Kasumi-1 (cell line): ENCODE results near the gene TPM1.
"Not testable (repeated sequence)": the region's sequence is repeated elsewhere in the genome, so short reads cannot be mapped to it uniquely, and the experiment has no call there.

ENCODE experiments used
- DNase-seq, 2 experiments: peaks; one replicate each; lab custom pipeline; 2025; lab: John Stamatoyannopoulos, UW

TPM1 gene

DNA sequence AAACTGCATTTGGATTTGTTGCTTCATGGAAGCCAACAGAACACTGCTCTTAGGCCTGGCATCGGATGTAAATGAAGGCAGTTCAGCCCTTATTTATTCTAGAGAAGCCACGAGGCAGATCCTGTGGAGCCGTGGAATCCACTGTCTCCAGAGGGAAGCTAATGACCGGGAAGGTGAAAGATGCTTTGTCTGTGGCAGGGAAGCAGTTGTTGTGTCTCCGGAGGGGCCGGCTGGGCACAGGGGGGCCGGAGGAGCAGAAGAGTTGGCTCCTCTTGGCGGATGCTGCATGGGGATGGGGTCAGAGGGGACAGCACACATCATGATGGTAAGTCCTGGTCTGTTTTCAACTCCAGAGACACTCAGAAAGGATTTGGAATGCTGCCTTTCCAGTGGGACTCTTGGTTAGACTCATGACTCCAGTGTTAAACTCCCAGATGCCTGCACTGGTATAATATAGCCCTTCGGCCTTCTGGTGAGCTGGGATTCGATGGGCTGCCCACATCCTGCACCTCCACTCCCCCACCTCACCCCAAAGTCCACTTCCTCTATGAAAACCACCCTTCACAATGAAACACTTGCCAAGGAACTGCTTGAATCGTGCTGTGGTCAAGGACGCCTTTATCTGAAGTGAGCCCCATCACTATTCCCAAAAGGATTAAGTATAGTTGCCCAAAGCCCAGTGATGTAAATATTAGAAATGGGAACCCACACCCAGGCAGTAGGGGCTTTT is 33.6 kb downstream of the TPM1 start:
- no peak for DNase-seq

DNA sequence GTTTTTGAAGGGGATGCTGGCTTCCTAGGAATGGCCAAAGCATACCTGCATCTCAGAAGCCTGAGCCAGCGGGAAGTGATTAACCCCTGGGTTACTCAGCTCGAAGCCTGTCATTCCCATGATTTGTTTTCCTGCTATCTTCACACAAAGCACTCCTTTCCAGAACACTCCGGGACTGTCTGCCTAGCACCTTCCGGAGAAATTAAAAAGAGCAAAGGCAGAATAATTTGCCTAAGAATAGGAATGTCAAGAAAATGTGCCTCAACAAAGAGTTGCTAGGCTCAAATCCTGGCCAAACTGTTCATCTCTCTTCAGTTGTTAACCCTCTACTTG is 34.1 kb downstream of the TPM1 start:
- no peak for DNase-seq

GRCh38 chr15:63077952-63078351 is 35.4 kb downstream of the TPM1 start:
- DNase-seq, result no peak

GRCh38 chr15:63079947-63080626 is 37.5 kb downstream of the TPM1 start:
- DNase-seq, result no peak

- DNase-seq, result no peak
Observed at GRCh38 chr15:63080634-63081250, 38.2 kb downstream of the TPM1 start.

- no peak for DNase-seq
Observed at GRCh38 chr15:63082366-63082765, 39.8 kb downstream of the TPM1 start.

DNA sequence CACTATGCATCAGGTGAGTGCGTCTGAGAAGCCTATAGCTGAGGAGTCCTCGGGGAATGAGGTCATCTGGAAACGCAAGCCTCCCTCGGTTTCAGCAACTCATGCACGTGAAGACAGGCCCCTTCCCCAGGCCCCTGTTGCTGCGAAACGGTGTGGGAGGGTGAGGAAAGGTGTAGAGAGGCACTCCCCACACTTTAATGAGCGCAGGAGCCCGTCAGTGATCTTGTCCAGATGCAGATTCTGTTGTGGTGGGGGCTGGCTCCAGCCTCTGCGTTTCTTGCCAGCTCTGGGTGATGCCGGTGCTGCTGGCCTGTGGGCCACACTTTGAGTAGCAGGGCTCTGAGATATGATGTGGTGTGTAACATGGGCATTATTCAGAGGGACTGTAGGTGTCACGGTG is 40.5 kb downstream of the TPM1 start:
- DNase-seq, result no peak

- no peak for DNase-seq
Observed at GRCh38 chr15:63083541-63083940, 41.0 kb downstream of the TPM1 start.

GRCh38 chr15:63084806-63085205 is 42.3 kb downstream of the TPM1 start:
- no peak for DNase-seq

GRCh38 chr15:63085289-63085688 is 42.7 kb downstream of the TPM1 start:
- DNase-seq, result no peak

DNA sequence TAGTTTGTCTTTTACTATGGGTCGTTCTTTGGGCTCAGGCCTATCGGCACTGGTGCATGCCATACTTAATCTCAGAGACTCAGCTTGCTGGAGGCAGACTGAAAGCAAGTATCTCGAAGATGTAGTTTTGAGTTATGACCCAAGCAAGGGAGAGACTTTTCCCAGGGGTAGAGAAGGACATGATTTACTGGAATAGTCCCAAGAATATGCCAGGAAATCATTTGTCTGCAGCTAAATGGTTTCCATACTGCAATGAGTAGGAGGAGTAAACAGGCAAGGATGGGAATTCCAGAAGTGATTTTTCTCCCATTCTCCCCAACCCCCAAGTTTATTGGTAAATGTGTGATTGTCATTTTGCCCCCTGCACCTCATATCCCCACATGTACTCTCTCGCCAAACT is 43.7 kb downstream of the TPM1 start:
- DNase-seq, result no peak

DNA sequence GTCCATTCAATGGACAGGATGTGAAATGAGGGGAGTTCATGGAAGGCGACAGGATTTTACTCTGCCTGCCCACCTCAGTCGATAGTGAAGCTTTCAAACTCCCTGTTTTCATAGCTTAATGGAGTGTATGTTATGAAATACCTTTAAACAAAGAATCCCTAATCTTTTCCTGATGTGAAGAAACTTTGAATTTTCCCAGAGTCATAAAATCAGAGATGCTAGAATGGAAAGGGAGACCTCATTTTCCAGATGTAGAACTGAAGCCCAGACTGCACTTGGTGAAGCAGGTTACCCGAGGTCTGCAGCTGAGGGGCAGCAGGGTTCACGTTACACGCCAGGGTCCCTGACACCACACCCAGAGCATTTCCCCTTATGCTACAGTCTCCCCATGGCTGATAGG is 44.4 kb downstream of the TPM1 start:
- no peak for DNase-seq

- DNase-seq, result no peak
Observed at GRCh38 chr15:63088533-63089245, 46.1 kb downstream of the TPM1 start.

DNA sequence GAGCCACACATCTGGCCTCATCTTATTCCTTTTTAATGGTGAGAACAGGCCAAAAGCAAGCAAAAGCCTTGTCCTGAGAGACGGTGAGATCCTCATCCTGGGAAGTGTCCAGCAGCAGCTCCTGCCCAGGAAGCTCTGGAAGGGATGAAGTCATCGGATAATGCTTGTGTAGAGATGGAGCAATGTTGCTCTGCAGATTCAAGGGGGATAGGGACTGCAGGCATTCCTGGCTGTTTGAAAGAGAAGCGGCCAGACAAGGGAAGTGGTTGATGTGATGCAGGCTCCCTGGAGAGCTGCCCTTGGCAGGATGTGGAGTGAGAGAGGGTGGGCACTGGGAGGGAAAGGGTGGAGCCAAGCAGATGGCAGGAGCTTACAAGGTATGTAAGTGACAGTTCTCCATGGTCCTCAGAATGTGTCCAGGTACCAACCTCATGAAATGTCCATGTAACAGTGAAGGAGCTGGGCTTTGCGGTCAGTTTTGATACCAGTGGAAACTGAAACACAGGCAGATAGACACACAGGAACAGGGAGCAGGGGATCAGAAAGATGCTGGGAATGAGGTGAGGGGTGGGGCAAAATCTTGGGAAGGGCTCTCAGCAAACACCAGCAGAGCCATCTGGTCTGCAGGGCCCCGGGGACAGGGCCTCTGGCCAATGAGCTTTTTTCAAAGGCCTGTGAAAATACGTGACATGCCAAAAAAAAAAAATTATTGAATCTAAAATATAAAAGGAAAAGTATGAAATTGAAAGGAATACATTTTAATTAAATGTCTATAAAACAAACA is 46.9 kb downstream of the TPM1 start:
- DNase-seq, result no peak

GRCh38 chr15:63090472-63090871 is 47.9 kb downstream of the TPM1 start:
- no peak for DNase-seq

DNA sequence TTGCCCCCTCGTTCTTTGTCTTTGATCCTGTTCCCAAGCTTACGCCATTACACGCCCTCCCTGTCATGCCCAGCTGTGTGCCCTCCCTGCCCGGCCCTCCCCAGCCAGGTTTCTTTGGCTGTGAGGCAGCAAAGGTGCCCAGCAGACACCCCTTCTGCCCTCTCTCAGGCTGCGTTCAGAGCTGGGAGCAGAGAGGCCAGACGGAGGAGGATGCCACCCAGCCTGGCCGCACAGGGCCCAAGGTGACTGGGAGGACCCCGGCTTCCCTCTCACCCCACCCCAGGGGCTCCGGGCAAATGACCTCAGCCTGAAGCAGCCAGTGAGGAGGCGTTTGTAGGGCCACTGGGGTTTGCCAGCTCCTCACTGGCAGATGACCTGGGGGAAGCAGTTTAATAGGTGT is 48.3 kb downstream of the TPM1 start:
- DNase-seq, result no peak

GRCh38 chr15:63091679-63092446 is 49.3 kb downstream of the TPM1 start:
- no peak for DNase-seq

DNA sequence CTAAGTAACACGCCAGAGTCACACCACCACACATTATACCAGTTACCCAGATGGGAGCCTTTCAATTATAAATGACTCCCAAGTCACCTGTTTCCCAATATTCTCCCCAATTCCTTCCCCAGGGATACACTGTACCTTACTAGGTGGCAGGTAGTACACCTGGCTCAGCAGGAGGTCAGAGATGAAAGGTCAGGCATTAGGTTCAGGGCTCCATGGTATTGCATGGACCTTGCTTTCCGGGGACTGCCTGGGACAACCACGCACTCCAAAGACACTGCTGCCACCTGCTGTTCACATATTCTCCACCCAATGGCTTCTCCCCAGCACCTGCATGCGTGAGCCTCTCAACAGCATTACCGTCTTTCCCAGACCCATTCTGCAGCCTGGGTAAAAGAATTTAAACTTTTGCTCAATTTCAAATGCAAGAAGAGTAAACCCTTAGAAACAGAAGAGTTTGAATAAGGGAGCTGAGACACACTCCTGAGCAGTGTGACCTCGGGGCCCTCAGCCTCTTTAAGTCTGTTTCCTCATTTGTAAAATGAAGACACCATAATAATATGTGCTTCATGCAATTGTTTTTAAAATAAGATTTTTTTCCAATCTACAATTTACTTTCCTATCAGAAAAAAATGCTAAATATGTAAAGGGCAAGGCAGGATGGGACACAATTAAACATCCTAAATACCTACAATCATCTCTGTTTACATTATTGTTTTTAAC is 51.1 kb downstream of the TPM1 start:
- peak; percentile 73 to 80 for DNase-seq

GRCh38 chr15:63094495-63094931 is 52.0 kb downstream of the TPM1 start:
- DNase-seq, result no peak

GRCh38 chr15:63096178-63096577 is 53.6 kb downstream of the TPM1 start:
- DNase-seq, result no peak

- DNase-seq, result not testable (repeated sequence)
Observed at GRCh38 chr15:63098901-63099300, 56.4 kb downstream of the TPM1 start.
